Measurements from ENCODE around the gene USP14.
"Not testable (repeated sequence)": the region's sequence is repeated elsewhere in the genome, so short reads cannot be mapped to it uniquely, and the experiment has no call there.

USP14 gene

DNA sequence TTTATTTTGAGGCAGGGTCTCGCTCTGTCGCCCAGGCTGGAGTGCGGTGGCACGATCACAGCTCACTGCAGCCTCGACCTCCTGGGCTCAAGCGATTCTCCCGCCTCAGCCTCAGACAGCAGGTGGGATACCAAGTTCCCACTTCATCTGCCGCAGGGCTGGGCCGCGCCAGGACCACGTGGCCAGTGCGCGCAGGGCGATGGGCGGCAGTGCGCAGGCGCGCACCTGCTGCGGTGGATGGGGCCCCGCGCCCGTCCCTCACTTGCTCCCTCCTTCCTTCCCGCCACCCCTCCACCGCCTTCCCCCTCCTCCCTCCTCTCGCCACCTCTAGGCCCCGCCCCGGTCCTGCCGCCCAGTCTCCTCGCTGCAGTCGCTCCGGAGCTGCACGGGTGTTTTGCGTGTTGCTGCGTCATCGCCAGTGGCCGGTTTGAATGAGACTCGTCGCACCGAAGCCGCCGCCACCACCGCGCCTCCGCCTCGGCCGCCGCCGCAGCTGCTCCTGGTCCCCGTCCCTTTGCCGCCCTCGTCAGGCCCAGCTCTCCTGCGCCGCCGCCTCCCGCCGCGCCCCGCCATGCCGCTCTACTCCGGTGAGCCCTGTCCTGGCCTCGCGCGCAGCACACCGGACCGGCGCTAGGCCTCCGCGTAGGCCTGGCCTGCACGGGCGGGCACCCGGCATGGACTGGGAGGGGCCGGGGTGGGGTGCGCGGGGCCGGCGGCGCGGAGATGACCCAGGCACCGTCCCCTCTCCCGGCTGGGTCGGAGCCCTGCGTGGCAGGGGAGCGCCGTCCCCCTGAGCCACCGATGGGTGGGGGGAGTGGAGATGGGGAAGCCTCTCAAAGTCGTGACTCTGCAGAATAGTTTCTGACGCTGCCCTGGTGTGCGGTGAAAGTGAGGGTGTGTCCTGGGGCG lies at the start of gene USP14:
Gene USP14 (plus strand): TSS at position 430 of the 909 bp plus-strand sequence. CDS start 142 bp downstream, at position 572.
- DNase-seq = peak; percentile 96

DNA sequence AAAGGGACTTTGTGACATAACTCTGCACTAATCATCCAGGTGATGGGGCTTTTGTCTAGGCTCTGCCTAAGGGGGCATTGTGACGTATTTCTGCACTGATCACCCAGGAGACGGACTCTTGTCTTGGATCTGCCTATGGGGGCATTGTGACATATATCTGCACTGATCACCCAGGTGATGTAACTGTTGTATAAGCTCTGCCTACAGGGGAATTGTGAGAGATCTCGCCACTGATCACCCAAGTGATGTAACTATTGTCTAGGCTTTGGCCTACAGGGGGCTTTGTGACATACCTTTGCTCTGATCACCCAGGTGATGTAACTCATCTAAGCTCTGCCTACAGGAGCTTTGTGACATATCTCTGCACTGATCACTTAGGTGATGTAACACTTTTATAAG lies 49.7 kb upstream of the USP14 start:
- not testable (repeated sequence) for DNase-seq

DNA sequence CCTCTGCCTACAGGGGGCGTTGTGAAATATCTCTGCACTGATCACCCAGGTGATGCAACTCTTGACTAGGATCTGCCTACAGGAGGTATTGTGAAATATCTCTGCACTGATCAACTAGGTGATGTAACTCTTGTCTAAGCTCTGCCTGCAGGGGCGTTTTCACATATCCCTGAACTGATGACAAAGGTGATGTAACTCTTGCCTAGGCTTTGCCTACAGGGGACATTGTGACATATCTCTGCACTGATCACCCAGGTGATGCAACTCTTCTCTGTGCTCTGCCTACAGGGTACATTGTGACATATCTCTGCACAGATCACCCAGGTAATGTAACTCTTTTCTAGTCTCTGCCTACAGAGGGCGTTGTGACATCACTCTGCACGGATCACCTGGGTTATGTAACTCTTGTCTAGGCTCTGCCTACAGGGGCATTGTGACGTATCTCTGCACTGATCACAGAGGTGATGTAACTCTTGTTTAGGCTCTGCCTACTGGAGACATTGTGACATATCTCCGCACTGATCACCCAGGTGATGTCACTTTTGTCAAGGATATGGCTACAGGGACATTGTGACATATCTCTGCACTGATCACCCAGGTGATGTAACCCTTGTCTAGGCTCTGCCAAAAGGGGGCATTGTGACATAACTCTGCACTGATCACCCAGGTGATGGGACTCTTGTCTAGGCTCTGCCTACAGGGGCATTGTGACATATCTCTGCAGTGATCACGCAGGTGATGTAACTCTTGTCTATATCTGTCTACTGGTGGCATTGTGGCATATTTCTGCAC lies 49.0 kb upstream of the USP14 start:
- not testable (repeated sequence) for DNase-seq

DNA sequence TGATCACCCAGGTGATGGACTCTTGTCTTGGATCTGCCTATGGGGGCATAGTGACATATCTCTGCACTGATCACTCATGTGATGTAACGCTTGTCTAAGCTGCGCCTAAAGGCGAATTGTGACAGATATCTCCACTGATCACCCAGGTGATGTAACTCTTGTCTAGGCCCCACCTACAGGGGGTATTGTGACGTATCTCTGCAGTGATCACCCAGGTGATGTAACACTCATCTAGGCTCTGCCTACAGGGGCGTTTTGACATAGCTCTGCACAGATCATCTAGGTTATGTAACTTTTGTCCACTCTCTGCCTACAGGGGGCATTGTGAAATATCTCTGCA lies 48.5 kb upstream of the USP14 start:
- not testable (repeated sequence) for DNase-seq

DNA sequence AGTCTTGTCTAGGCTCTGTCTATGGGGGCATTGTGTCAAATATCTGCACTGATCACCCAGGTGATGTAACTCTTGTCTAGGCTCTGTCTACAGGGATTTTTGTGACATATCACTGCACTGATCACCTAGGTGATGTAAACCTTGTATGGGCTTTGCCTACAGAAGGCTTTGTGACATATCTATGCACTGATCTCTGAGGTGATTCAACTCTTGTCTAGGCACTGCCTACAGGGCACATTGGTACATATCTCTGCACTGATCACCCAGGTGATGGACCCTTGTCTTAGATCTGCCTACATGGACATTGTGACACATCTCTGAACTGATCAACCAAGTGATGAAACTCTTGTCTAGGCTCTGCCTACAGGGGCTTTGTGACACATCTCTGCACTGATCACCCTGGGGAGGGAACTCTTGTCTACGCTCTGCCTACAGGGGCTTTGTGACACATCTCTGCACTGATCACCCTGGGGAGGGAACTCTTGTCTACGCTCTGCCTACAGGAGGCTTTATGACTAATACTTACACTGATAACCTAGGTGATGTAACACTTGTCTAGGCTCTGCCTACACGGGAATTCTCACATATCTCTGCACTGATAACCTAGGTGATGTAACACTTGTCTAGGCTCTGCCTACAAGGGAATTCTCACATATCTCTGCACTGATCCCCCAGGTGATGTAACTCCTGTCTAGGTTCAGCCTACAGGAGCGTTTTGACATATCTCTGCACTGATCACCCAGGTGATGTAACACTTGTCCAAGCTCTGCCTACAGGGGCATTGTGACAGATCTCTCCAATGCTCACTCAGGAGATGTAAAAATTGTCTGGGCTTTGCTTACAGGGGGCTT lies 47.8 kb upstream of the USP14 start:
- not testable (repeated sequence) for DNase-seq

DNA sequence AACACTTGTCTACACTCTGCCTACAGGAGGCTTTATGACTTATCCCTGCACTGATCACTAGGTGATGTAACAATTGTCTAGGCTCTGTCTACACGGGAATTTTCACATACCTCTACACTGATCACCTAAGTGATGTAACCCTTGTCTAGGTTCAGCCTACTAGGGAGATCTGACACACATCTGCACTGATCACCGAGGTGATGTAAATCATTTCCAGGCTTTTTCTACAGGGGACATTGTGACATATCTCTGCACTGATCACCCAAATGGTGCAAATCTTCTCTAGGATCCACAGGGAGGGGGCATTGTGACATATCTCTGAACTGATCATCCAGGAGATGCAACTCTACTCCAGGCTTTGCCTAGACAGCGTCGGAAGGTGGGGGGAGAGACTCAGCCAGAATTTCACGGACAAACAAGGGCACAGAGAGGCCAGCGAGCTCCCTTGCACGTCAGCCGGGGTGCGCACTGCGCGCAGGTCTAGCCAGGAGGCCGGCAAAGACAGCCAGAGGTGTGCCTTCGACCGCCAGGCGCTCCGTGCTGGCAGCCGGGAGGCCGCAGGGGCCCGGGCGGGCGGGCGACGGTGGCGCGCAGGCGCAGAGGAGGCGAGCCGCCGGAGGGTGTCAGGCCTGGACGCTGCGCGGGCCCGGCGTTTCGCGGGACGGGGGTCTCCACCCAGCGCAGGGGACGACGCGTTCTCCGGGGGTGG lies 46.9 kb upstream of the USP14 start:
- peak; percentile 86 for DNase-seq

DNA sequence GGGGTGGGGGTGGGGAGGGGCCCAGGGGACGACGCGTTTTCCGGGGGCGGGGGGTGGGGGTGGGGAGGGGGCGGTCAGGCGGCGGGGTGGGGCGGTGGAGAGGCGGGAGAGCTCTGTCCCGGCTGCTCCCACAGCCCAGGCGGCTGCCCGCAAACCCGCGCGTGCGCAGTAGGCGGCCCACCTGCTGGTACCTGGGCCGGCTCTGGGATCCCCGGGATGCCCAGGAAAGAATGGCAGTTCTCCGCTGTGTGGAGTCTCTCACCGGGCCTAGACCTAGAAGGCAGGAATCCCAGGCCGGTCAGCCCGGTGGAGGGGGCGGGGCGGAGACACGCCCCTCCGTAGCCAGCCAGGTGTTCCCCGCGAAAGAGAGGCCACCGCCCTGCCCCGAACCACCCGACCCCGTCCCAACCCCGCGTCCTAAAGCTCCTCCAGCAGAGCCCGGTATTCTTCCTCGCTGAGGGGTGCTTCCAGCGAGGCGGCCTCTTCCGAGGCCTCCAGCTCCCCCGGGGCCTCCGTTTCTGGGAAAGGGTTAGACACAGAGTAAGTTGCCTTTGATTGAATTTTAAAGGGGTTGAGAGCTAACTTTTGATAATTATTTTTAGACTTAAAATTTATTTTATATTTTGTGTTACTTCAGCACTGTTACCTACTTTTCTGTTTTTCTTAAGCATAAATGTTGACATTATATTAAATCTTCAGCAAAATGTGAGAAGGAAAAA lies 46.2 kb upstream of the USP14 start:
- DNase-seq = not testable (repeated sequence)

DNA sequence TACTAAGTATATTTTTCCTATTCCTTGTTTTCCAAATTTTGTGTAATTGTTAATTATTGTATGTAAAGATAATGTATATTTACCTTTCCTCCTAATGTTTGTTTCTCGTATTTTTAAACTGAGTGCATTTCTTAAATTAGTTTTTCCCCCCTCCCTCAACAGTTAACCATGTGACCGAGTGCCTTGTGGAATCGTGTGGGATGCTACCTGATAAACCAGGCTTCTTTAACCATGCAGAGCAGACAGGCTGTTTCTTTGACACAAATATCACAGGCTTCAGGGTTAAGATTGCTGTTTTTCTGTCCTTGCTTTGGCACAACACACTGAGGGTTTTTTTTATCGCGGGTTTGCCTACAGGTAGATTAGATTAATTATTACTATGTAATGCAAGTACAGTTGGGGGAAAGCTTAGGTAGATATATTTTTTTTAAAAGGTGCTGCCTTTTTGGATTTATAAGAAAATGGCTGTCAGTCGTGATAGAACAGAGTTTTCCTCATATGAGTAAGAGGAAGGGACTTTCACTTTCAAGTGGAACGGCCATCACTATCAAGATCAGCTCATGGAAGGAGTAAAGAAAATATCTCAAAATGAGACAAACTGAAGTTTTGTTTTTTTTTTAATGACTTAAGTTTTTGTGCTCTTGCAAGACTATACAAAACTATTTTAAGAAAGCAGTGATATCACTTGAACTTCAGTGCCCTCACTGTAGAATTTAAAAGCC lies 37.7 kb upstream of the USP14 start:
- DNase-seq = not testable (repeated sequence)

DNA sequence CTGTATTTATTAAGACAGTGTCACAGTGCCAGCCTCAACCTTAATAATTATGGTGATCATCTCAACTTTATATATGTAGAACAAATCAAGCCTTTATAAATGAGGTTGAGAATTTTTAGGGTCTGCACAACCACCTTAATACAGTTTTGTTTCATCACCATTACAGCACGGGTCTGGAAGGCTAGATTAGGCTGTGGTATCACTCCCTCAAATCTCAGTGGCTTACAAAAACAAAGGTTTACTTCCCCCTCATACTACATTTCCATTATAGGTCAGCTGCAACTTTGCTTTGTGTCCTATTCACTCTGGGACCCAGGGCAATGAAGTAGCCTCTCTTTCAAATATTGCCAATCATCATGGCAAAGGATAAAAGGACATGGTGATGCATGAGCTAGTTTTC lies 23.3 kb upstream of the USP14 start:
- no peak for DNase-seq

DNA sequence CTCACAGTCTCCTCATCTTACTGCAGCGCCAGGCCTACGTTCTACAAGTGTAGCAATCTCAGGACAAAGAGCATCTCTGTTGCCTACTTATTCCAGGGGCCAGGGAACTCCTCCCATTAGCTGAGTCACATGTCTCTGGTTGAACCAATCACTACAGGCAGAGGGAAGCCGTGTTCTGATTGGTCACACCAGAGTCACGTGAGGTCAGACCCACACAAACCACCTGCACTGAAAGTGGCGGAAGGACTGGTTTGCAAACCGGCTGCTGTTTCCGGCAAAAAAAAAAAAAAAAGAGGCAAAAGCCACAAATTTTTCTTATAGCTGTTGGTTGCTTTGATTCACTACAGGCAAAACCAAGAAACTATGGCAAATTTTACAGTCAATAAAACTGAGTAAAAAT lies 21.9 kb upstream of the USP14 start:
- DNase-seq = no peak

DNA sequence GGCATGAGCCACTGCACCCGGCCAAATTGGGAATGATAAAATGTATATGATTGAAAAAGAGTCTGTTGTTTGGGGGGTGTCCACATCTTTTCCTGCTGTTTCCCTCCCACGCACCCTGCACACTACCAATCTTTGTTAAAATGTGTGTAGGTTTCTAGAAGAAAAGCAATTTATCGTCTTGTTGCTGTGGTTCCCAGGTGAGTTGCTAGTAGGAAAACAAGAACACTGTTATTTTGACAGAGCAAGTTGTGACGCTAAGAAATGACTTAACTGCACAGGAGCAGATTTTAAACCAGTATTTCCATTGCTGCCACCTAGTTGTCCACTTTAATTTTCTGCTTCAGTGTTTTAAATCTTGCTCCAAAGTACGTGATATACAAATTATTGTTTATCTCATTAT lies 21.0 kb upstream of the USP14 start:
- DNase-seq = no peak

DNA sequence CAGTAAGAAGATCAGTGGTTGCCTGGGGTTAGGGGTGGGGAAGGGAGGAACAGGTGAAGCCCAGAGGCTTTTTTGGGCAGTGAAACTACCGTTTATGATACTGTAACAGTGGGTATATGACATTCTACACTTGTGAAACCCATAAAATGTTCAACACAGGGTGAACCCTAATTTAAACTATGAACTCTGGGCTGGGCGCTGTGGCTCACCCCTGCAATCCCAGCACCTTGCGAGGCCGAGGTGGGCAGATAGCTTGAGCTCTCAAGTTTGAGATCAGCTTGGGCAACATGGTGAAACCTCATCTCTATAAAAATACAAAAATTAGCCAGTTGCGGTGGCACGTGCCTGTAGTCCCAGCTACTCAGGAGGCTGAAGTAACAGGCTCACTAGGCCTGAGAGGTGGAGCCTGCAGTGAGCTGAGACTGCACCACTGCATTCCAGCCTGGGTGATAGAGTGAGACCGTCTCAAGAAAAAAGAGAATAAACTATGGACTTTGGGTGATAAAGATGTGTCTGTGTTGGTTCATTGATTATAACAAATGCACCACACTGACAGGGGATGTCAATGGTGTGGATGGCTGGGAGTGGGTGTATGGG lies 17.6 kb upstream of the USP14 start:
- no peak for DNase-seq

DNA sequence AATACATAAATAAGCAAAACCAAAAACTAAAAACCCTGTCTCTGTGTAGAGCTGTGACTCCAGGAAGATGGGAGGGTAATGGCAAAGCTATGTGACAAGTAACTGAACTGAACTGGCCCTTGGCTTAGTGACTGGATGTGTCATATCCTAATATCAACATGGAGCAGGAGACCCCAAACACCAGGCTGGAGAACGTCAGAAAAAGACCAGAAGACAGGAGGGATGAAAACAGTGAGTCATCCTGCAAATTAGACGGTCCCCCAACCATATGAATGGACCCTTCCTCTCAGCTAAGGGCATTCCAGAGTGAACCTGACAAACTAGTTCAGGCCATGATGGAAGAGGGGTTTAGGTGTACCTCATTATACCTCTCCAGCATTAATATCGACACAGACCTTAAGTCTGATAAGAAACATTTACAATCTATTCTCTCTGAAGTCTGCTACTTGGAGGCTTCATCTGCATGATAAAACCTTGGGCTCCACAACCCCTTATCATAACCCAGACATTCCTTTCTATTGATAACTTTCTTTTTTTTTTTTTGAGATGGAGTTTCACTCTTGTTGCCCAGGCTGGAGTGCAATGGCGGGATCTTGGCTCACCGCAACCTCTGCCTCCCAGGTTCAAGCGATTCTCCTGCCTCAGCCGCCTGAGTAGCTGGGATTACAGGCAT lies 15.6 kb upstream of the USP14 start:
- not testable (repeated sequence) for DNase-seq

DNA sequence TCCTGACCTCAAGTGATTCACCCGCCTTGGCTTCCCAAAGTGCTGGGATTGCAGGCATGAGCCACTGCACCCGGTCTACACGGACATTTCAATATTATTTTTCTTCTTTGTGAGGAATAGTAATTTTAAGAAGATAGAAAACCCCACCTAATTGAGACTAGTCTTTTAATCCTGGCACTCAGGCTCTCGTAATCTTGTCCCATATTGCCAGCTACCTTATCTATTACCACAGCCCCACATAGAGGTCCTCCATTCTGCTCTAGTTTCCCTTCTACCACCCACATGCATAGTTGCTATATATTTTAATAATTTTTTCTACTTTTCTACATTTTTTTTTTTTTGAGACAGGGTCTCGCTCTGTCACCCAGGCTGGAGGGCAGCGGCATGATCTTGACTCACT lies 9.5 kb upstream of the USP14 start:
- no peak for DNase-seq

DNA sequence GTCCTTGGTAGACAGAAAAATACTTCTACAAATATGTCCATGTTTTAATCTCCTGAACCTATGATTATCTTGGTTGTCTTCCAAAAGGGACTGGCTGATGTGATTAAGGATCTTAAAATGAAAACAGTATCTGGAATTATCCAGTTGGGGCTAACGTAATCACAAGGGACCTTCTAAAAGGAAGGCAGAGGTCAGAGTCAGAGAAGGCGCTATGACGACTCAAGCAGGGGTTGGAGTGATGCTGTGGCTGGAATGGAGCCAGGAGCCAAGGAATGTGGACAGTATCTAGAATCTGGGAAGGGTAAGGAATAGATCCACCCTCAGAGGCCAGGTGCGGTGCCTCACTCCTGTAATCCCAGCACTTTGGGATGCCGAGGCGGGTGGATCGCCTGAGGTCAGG lies 4.2 kb upstream of the USP14 start:
- DNase-seq = no peak

DNA sequence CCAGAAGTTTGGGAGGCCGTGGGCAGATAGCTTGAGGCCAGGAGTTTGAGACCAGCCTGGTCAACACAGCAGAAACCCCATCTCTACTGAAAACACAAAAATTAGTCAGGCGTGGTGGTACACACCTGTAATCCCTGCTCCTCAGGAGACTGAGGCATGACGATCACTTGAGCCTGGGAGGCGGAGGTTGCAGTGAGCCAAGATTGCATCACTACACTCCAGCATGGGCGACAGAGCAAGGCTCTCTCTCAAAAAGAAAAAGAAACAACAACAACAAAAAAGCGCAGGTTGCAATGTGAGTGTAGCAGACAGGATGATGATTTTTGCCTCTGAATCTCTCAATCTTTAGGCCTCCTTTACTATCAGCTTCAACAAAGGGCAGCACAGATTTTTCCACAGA lies 2.7 kb upstream of the USP14 start:
- DNase-seq = no peak

DNA sequence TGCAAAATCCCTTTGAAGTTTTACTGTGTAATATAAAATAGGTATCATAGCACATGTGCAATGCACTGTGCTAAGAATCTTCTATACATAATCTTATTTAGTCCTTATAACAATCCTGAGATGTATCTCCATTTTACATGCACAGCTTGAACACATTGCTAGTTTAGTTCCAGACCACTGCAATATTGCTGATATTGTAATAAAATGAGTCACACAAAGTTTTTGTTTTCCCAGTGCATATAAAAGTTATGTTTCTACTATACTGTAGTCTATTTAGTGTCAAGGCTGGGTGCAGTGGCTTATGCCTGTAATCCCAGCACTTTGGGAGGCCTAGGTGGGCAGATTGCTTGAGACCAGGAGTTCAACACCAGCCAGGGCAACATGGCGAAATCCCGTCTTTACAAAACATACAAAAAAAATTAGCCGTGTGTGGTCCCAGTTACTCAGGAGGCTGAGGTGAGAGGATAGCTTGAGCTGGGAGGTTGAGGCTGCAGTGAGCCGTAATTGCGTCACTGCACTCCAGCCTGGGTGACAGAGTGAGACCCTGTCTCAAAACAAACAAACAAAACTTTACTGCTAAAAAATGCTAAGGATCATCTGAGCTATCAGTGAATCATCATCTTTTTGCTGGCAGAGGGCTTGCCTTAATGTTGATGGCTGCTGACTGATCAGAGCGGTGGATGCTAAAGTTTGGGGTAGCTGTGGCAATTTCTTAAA lies 1.7 kb upstream of the USP14 start:
- DNase-seq = no peak

DNA sequence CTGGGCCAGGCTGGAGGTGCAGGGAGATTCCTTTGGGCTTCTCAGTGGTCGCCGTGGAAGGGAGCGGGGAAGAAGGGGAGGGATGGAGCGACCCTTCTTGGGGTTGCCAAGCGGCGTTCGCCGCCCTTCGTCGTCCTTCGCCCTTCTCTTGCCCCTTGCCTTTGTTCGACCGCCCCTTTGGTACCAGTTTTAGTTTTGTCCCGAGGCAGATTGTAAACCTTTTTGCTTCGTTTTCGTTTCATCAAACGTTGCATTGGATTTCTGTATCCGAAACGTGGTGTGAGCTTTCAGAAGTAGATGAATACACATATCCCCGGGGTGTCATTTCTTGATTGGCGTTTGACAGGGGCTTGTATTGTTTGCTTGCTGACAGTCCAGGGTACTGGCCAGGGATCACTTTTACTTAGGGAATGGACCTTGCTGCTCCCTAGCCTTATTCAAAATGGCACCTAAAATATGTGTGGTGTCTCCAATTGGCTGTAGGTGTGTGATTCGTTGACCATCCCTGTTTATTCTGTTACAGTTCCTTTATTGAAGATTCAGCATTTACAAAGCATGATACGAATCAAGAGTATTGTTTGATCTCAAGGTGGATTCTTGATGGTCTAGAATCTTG lies 788 bp downstream of the USP14 start:
- DNase-seq = no peak

DNA sequence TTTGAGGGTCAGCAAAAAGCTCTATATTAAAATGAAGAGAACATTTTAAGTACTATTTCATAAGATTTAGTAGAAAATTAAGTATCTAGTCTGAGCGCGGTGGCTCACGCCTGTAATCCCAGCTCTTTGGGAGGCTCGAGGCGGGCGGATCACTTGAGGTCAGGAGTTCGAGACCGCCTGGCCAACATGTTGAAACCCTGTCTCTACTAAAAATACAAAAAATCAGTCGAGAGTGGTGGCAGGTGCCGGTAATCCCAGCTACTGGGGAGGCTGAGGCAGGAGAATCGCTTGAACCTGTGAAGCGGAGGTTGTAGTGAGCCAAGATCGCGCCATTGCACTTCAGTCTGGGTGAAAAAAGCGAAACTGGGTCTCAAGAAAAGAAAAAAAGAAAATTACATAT lies 1.6 kb downstream of the USP14 start:
- DNase-seq = no peak
